ENCODE data around the gene GAS2L2. TPM values are rescaled to one million over a fixed set of nuclear protein-coding genes. Genes with fewer than 3 reads are reported as not detected.
"Not testable (repeated sequence)": the region's sequence is repeated elsewhere in the genome, so short reads cannot be mapped to it uniquely, and the experiment has no call there.

GAS2L2 gene
- total RNA-seq, 1 donor from 2014 or later = 3.1 TPM

DNA sequence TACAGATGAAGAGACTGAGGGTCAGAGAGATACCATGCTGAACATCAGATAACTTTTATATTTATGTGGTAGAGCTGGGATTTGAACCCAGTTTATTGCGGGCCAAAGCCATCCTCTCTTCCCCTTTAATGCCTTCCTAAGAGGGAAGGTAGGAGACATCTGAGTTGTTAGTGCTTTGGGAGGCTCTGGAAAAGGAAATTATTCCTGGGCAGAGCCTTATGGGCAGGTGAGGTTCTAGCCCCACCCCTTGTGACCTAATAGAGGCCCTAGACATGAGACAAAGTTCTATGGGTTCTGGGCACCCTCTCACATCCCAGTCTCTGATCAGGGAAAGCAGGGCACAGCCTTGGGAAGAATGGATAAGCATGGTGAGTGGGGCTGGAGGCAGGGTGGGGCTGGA lies 7.5 kb upstream of the GAS2L2 start, which contains the start of gene C17orf50:
TSS of gene C17orf50 (plus strand) at position 301 of the 400 bp plus-strand sequence. CDS start at position 356, 55 bp downstream.
- Histone ChIP-seq H3K9me3 (no peaks in the 10 kb centered on the region), H3K4me1 (peaks cover 19% of the 10 kb centered on the region), H3K36me3 (no peaks in the 10 kb centered on the region), H3K27ac (no peak within 1 kb of the TSS), H3K27me3 (ENCODE audit: low read depth) (no peaks in the 10 kb centered on the region), H3K4me3 (no peak within 1 kb of the TSS)
- DNase-seq = no peak
- TF ChIP-seq, protein P1, sequence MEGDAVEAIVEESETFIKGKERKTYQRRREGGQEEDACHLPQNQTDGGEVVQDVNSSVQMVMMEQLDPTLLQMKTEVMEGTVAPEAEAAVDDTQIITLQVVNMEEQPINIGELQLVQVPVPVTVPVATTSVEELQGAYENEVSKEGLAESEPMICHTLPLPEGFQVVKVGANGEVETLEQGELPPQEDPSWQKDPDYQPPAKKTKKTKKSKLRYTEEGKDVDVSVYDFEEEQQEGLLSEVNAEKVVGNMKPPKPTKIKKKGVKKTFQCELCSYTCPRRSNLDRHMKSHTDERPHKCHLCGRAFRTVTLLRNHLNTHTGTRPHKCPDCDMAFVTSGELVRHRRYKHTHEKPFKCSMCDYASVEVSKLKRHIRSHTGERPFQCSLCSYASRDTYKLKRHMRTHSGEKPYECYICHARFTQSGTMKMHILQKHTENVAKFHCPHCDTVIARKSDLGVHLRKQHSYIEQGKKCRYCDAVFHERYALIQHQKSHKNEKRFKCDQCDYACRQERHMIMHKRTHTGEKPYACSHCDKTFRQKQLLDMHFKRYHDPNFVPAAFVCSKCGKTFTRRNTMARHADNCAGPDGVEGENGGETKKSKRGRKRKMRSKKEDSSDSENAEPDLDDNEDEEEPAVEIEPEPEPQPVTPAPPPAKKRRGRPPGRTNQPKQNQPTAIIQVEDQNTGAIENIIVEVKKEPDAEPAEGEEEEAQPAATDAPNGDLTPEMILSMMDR (IDR thresholded peaks at IDR 0.05) = no peak
- no peak for ATAC-seq
- intact Hi-C loops (cut with DNase I) = no loop called here

DNA sequence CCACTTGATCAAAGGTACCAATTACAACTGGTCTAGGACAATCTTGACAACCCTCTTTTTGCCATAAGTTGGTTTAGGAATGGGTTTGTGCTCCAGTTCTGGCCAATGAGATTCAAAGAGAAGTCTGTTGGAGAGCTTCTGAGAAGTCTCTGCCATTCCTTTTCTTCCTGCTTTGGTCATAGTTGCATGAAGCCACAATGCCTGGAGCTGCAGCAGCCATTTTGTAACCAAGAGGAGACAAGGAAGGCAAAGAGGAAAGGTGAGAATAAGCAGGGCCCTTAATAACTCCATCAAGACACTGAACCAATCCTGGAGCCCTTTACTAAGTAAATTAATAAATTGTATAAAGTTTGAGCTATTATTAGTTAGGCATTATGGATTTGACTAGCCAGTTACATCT lies 4.2 kb upstream of the GAS2L2 start:
- Histone ChIP-seq H3K9me3 (no peaks in the 10 kb centered on the region), H3K4me1 (no peaks in the 10 kb centered on the region), H3K36me3 (no peaks in the 10 kb centered on the region), H3K4me3 (no peak overlapping the region), H3K27me3 (ENCODE audit: low read depth) (no peaks in the 10 kb centered on the region), H3K27ac (no peak overlapping the region)
- TF ChIP-seq, protein P1 (IDR thresholded peaks at IDR 0.05) = no peak
- intact Hi-C loops (cut with DNase I) = no loop called here
- ATAC-seq = no peak
- no peak for DNase-seq

DNA sequence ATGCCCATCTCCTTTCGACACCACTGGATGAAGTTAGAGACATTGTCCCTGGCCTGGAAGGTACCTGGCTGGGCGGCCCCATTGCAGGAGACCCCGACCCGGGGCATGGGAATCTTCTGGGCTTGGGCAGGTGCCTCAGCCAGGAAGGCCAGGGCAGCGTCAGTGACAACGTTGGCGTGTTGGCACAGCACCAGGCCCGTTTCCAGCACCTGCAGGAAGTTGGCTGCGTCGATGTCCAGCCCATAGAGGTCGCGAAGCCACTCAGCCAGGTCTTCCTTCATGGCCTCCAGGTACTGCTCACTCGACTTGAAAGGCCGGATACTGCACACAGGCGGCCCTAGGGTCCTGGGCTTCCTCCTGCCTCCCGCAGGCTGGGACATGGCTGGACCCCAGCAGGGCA lies 568 bp downstream of the GAS2L2 start:
- no peak for DNase-seq

DNA sequence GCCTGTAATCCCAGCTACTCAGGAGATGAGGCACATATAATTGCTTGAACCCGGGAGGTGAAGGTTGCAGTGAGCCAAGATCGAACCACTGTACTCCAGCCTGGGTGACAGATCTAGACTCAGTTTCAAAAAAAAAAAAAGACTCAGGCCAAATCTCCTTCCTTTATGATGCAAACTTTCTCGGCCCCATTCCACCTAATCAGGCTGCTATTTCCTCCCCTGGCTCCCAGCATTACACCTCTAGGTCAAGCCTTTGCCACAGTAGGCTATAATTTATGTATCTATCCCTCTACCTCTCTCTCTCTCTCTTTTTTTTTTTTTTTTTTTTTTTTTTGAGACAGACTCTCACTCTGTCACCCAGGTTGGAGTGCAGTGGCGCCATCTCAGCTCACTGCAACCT lies 1.5 kb downstream of the GAS2L2 start:
- intact Hi-C loops (cut with DNase I); H3K27ac ChIP-seq; ATAC-seq; H3K4me1 ChIP-seq; DNase-seq; H3K4me3 ChIP-seq; H3K36me3 ChIP-seq; H3K9me3 ChIP-seq: not testable (repeated sequence)
- peaks cover 36% of the 10 kb centered on the region for H3K27me3 ChIP-seq (ENCODE audit: low read depth)

More for the DNA sequence above, 568 bp downstream of the GAS2L2 start:
- TF ChIP-seq, protein P1 (IDR thresholded peaks at IDR 0.05) = no peak
- Histone ChIP-seq H3K4me1 (peaks cover 6% of the 10 kb centered on the region), H3K27me3 (ENCODE audit: low read depth) (peaks cover 33% of the 10 kb centered on the region), H3K9me3 (no peaks in the 10 kb centered on the region), H3K27ac (no peak overlapping the region), H3K36me3 (no peaks in the 10 kb centered on the region), H3K4me3 (no peak overlapping the region)
- intact Hi-C loops (cut with DNase I) = no loop called here
- ATAC-seq = peak; percentile 3 to 10

DNA sequence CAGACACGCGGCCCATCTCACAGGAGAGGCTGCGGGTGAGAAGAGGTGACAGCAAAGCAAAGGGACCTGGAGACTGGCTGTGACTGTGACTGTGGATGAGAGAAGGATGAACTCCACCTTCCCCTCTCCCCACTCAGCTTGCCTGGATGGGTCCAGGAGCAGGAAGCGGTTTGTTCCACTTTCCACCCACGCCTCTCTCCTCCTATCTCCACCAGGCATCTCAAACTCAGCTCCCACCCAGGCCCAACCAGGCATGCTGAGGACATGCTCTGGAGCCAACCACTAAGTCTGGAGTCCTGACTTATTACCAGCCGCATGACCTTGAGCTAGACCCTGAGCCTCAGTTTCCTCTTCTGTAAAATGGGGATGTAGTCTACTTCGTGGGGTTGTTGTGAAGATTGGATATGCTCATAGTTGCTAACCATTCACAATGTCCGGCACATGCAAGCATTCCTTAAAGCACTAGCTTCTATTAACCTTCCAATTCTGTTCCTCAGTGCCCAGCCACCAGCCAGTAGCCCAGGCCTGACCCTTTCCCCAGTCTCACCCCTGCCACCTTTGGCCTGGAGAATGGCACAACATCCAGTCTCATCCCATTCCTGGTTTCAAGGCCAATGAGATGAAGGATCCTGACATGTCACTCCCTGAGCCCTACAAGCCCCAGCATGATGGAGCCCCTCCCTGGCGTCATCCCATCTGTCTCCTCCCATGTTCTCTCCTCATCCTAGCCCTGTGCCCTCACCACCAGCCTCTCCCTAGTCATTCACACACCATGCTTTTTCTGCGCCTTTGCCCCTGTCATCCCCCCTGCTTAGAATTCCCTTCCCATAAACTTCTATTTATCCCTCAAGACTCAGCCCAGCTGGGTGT lies 2.3 kb downstream of the GAS2L2 start:
- ATAC-seq = no peak
- Histone ChIP-seq H3K36me3 (no peaks in the 10 kb centered on the region), H3K4me3 (no peak overlapping the region), H3K27ac (no peak overlapping the region), H3K9me3 (no peaks in the 10 kb centered on the region), H3K27me3 (ENCODE audit: low read depth) (peaks cover 36% of the 10 kb centered on the region), H3K4me1 (peaks cover 6% of the 10 kb centered on the region)
- TF ChIP-seq, protein P1 (IDR thresholded peaks at IDR 0.05) = no peak
- intact Hi-C loops (cut with DNase I) = no loop called here
- DNase-seq = no peak

Data from lower lobe of right lung (tissue), 2 donors.